Measurements from ENCODE around the gene TPCN1. TPM values are rescaled to one million over a fixed set of nuclear protein-coding genes. Genes with fewer than 3 reads are reported as not detected.

Gene TPCN1
- total and polyA plus RNA-seq, 2 of the 13 experiments (the other 11 are each of a cell fraction or from before 2014, with no cell fraction given), result 8.0 to 26.8 TPM

DNA sequence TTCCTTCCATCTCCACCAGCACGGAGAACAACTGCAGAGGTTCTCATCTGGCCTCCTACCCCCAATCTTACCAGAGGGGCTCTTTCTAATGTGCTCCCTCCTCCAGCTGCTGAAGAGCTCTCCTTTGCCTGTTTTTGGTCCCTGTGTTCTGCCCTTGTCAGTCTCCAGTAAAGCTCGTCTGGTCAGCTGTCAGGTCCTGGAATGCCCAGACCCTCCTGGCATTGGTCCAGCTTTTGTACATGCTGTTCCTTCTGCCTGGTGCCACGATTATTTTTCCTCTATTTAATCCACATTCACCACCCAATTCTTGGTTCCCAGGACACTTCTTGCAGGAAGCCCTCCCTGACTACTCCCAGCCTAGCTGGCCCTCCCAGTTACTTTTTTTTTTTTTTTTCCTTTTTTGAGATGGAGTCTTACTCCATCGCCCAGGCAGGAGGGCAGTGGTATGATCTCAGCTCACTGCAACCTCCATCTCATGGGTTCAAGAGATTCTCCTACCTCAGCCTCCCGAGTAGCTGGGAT is 107.2 kb downstream of the TPCN1 start (continued):
- TF ChIP-seq, protein P1, sequence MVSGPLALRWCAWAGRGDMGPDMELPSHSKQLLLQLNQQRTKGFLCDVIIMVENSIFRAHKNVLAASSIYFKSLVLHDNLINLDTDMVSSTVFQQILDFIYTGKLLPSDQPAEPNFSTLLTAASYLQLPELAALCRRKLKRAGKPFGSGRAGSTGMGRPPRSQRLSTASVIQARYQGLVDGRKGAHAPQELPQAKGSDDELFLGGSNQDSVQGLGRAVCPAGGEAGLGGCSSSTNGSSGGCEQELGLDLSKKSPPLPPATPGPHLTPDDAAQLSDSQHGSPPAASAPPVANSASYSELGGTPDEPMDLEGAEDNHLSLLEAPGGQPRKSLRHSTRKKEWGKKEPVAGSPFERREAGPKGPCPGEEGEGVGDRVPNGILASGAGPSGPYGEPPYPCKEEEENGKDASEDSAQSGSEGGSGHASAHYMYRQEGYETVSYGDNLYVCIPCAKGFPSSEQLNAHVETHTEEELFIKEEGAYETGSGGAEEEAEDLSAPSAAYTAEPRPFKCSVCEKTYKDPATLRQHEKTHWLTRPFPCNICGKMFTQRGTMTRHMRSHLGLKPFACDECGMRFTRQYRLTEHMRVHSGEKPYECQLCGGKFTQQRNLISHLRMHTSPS (CRISPR knock-in tag; IDR thresholded peaks at IDR 0.05; ENCODE audit: low read depth), result no peak
- TF ChIP-seq U2AF1 (optimal IDR thresholded peaks at IDR 0.05; ENCODE audit: low read depth, low read length), result no peak
- TF ChIP-seq, protein P2, sequence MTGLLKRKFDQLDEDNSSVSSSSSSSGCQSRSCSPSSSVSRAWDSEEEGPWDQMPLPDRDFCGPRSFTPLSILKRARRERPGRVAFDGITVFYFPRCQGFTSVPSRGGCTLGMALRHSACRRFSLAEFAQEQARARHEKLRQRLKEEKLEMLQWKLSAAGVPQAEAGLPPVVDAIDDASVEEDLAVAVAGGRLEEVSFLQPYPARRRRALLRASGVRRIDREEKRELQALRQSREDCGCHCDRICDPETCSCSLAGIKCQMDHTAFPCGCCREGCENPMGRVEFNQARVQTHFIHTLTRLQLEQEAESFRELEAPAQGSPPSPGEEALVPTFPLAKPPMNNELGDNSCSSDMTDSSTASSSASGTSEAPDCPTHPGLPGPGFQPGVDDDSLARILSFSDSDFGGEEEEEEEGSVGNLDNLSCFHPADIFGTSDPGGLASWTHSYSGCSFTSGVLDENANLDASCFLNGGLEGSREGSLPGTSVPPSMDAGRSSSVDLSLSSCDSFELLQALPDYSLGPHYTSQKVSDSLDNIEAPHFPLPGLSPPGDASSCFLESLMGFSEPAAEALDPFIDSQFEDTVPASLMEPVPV (CRISPR knock-in tag; IDR thresholded peaks at IDR 0.05), result no peak

DNA sequence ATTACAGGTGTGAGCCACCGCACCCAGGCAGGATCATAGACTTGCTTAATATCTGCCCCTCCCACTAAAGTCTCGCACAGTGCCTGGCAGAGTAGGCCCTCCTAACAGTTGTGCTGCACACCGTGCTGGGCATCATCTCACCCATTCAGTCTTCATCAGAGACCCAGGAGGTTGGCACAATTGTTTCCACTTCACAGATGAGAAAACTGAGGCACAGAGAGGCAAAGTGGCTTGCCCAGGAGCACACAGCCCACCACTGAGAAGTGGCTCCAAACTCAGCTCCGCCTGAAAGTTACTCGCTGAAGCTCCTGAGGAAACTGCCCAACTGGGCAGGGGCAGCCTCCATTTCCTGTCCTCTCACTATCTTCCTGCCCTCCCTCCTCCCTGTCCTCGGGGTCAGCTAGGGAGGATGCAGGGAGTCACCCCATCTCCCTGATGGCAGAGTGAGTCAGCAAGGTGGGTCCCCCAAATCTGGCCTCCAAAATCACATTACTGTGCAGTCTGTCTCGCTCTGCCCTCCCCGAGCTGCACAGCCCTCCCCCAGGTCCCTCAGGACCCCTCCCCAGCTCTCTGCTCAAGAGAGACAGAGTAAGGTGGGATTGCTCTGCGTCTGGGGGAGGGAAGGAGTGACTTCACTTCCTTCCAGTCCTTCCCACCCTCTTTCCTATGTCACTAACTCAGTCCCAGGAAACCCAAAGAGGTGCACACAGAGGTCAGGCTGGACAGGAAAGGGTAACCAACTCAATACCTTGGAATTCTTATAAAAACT is 107.9 kb downstream of the TPCN1 start:
- no peaks in the 10 kb centered on the region for H3K36me3 ChIP-seq (replicated peaks in 1 of 2; ENCODE audit: control insufficient read depth in 1 of 2, insufficient read depth in 2 of 2, low read length in 2 of 2)
- ChIA-PET CTCF (ENCODE audit: low intra/inter-chr PET ratio, low total read pairs) (no interaction called here), POLR2A (no interaction called here)
- H3K4me1 ChIP-seq (ENCODE audit: insufficient read depth, low read length), result peaks cover 10% of the 10 kb centered on the region
- in situ Hi-C loops (cut with HindIII; ENCODE audit: extremely low pct_ligation_motif_present, low pct_unique_long_range_greater_than_20kb), result no loop called here
- TF ChIP-seq BRD4 (CRISPR knock-in tag; IDR thresholded peaks at IDR 0.05) (no peak), ZNF629 (CRISPR knock-in tag; conservative IDR thresholded peaks at IDR 0.05) (peak; percentile 45; the same call in 1 of the 2 replicates), ZNF768 (CRISPR knock-in tag; IDR thresholded peaks at IDR 0.05) (peak; percentile 43; the same call in 1 of the 2 replicates), CENPX (CRISPR knock-in tag; IDR thresholded peaks at IDR 0.05) (no peak), FOXA3 (CRISPR knock-in tag; IDR thresholded peaks at IDR 0.05) (no peak), HNRNPL (IDR thresholded peaks at IDR 0.05; ENCODE audit: low read depth, low read length) (no peak)
- H2AFZ ChIP-seq (ENCODE audit: low read length), result no peak overlapping the region
- FAIRE-seq (no peak), DNase-seq (ENCODE audit: low spot score) (no peak), ATAC-seq (no peak)
- H3K9ac ChIP-seq (ENCODE audit: insufficient read depth, low read depth, low read length), result no peak overlapping the region
- no peaks in the 10 kb centered on the region for H3K9me3 ChIP-seq (ENCODE audit: low read length)
- no peaks in the 10 kb centered on the region for H4K20me1 ChIP-seq (ENCODE audit: insufficient read depth, low read length)
- intact Hi-C loops (cut with micrococcal nuclease; ENCODE audit: unreplicated experiment), result no loop called here
- WGBS (ENCODE audit: low lambda C conversion rate), result 90% methylated on average over 7 of the region's 9 CpGs
- H3K4me2 ChIP-seq (ENCODE audit: low read depth, low read length), result no peak overlapping the region
- H3K79me2 ChIP-seq (ENCODE audit: insufficient read depth, low read length), result no peaks in the 10 kb centered on the region
- H3K27me3 ChIP-seq (ENCODE audit: control insufficient read depth in 1 of 2, insufficient read depth in 2 of 2, low read length in 2 of 2), result no peaks in the 10 kb centered on the region
- no peak overlapping the region for H3K4me3 ChIP-seq (replicated peaks in 1 of 3; ENCODE audit: insufficient read depth in 1 of 3, low read depth in 2 of 3, low read length in 3 of 3)
- no TSS peak for BruUV-seq (replicated peaks)
- no peak overlapping the region for H3K27ac ChIP-seq (ENCODE audit: extremely low read length, insufficient read depth, low read length)
